ENCODE measurements around the gene KCNJ6.

DNA sequence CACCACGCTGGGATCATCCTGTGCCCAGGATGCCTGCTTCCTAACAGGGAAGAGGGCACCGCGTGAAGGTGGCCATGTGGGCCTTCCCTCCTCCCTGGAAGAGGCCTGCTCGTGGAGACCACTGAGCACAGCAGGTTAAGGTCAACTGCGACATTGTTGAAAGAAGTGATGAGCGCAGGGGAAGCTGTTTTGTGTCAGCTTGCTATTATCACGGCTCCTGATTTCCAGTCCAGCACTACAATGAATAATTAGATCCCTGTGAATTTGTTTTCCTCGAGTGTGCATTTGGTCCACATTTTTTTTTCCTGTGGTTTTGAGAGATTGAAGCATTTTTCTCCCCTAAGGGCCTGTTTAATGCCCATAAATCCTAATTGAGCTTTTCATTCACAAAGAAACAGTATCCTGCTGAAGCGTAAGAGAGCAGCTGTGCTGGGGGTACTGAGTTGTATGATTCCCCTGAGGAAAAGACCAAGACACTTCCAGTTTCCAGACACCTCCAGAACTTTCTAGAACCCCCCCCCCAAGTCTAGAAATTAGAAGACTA is 204.9 kb downstream of the KCNJ6 start:
- TF ChIP-seq GTF2F1 (IDR thresholded peaks at IDR 0.05; ENCODE audit: low read depth, low read length): no peak
- TF ChIP-seq CHD2 (IDR thresholded peaks at IDR 0.05; ENCODE audit: low read depth, low read length): no peak
- no peak for TF ChIP-seq NR2C2 (CRISPR knock-in tag; IDR thresholded peaks at IDR 0.05)
- no peak for TF ChIP-seq NR2C2 (tag; IDR thresholded peaks at IDR 0.05)
- no peak for TF ChIP-seq POLR2AphosphoS5 (IDR thresholded peaks at IDR 0.05; ENCODE audit: control insufficient read depth, insufficient read depth, low read depth, low read length)
- no peak for TF ChIP-seq EGR1 (conservative IDR thresholded peaks at IDR 0.05)
- no peak for TF ChIP-seq MAZ (CRISPR knock-in tag; conservative IDR thresholded peaks at IDR 0.05 in 1 of 2, IDR thresholded peaks at IDR 0.05 in 1 of 2)

All from K562 (cell line).